Gastroesophageal sphincter (tissue), 4 donors: ENCODE results near the gene PHF11. TPM values are rescaled to one million over a fixed set of nuclear protein-coding genes. Genes with fewer than 3 reads are reported as not detected.

Experiments
- ATAC-seq: fragments of 150-250 bp; one replicate; pipeline ENCODE4 v1.9.1; 2016; ENCODE audit warnings: mild to moderate bottlenecking, moderate library complexity
- H3K27ac ChIP-seq, 4 donors: fragments of 200-600 bp; sonication (generic) in 3 of 4; 1 replicate in 3 of 4; 2 replicates in 1 of 4; pipeline ENCODE4 v1.5.1; 2016 to 2019
- H3K27me3 ChIP-seq: fragments of 200-600 bp; sonication (generic); one replicate; pipeline ENCODE4 v1.5.1; 2019
- H3K36me3 ChIP-seq, 2 donors: fragments of 200-600 bp; sonication (generic); one replicate each; pipeline ENCODE4 v1.5.1; 2019; ENCODE audit warnings: control low read depth in 1 of 2
- H3K4me1 ChIP-seq, 3 donors: fragments of 200-600 bp; sonication (generic); 1 replicate in 2 of 3; 2 replicates in 1 of 3; pipeline ENCODE4 v1.5.1; 2016 to 2019; ENCODE audit warnings: control low read depth in 2 of 3
- H3K4me3 ChIP-seq, 2 donors: fragments of 200-600 bp; sonication (generic); one replicate each; pipeline ENCODE4 v1.5.1; 2019; ENCODE audit warnings: mild to moderate bottlenecking in 1 of 2, moderate library complexity in 1 of 2
- H3K9me3 ChIP-seq, 3 donors: fragments of 200-600 bp; sonication (generic); one replicate each; pipeline ENCODE4 v1.5.1; 2017 to 2019; ENCODE audit warnings: control low read depth in 2 of 3
- CTCF ChIP-seq, 4 experiments: fragments of 200-600 bp in 2 of 4; fragments of 450-650 bp in 2 of 4; sonication (generic) in 1 of 4; IDR thresholded peaks; one replicate each; pipeline ENCODE4 v1.5.1; 2017 to 2019; ENCODE audit warnings: antibody characterized with exemption in 4 of 4, mild to moderate bottlenecking in 2 of 4, moderate library complexity in 2 of 4
- EP300 ChIP-seq: sonication (generic); formaldehyde crosslinking; IDR thresholded peaks from one replicate; pipeline ENCODE4 v1.6.1; 2017; ENCODE audit warnings: antibody characterized with exemption, mild to moderate bottlenecking
- POLR2A ChIP-seq, 2 donors: fragments of 450-650 bp; IDR thresholded peaks; one replicate each; pipeline ENCODE4 v1.6.1; 2017; ENCODE audit warnings: antibody characterized with exemption in 2 of 2, mild to moderate bottlenecking in 2 of 2, moderate library complexity in 1 of 2
- POLR2AphosphoS5 ChIP-seq: sonication (generic); formaldehyde crosslinking; IDR thresholded peaks from one replicate; pipeline ENCODE4 v1.6.1; 2017; ENCODE audit warnings: antibody characterized with exemption
- WGBS, 2 donors: methylation state at CpG; one replicate each; pipeline ENCODE4 v1.1.5; 2018; ENCODE audit warnings: low coverage in 1 of 2; 5-methylcytosine and 5-hydroxymethylcytosine counted together
- total RNA-seq, 4 donors: library from RNA; depleted of rRNA; stranded (reverse); fragments of >200 nt; gene quantifications; one replicate each; pipeline ENCODE4 v1.1.0, GENCODE V29; 2016

The PHF11 gene
- total RNA-seq, 4 donors from 2014 or later = 33.1 to 42.7 (median 38.7) TPM

- Histone ChIP-seq H3K4me3 (no peak overlapping the region), H3K9me3 (no peaks in the 10 kb centered on the region), H3K4me1 (peaks cover 0 to 11% (median 0%) of the 10 kb centered on the region in 3 donors), H3K27ac (no peak overlapping the region), H3K36me3 (peaks cover 0 to 27% of the 10 kb centered on the region in 2 donors), H3K27me3 (no peaks in the 10 kb centered on the region)
- no peak for TF ChIP-seq CTCF (IDR thresholded peaks at IDR 0.05)
- no peak for TF ChIP-seq POLR2AphosphoS5
- TF ChIP-seq POLR2A (IDR thresholded peaks at IDR 0.05) = no peak
- no peak for TF ChIP-seq EP300
- no peak for ATAC-seq
- WGBS, 2 donors = 86 to 92% methylated on average over 3 of the region's 5 CpGs
These were observed 71.7 kb downstream of the PHF11 start for GRCh38 chr13:49567491-49567890.

- 86 to 100% methylated on average over 1 of the region's 1 CpG for WGBS, 2 donors
- no peak for ATAC-seq
These were observed 74.4 kb downstream of the PHF11 start for GRCh38 chr13:49569993-49570689.

GRCh38 chr13:49571299-49572240 lies 75.8 kb downstream of the PHF11 start:
- ATAC-seq = no peak
- H3K27ac ChIP-seq = no peak overlapping the region
- WGBS, 2 donors = 87 to 95% methylated on average over 7 to 8 of the region's 8 CpGs
- H3K36me3 ChIP-seq = no peaks in the 10 kb centered on the region
- H3K4me1 ChIP-seq = peaks cover 0 to 16% (median 0%) of the 10 kb centered on the region in 3 donors
- H3K4me3 ChIP-seq = no peak overlapping the region
- H3K27me3 ChIP-seq = no peaks in the 10 kb centered on the region
- no peaks in the 10 kb centered on the region for H3K9me3 ChIP-seq
- TF ChIP-seq EP300 = no peak
- no peak for TF ChIP-seq CTCF (IDR thresholded peaks at IDR 0.05)
- no peak for TF ChIP-seq POLR2A (IDR thresholded peaks at IDR 0.05)
- no peak for TF ChIP-seq POLR2AphosphoS5

More at GRCh38 chr13:49569993-49570689, 74.4 kb downstream of the PHF11 start:
- Histone ChIP-seq H3K4me1 (peaks cover 0 to 11% (median 0%) of the 10 kb centered on the region in 3 donors), H3K4me3 (no peak overlapping the region), H3K9me3 (no peaks in the 10 kb centered on the region), H3K27ac (no peak overlapping the region), H3K27me3 (no peaks in the 10 kb centered on the region), H3K36me3 (peaks cover 0 to 11% of the 10 kb centered on the region in 2 donors)
- TF ChIP-seq EP300 (no peak), CTCF (IDR thresholded peaks at IDR 0.05) (no peak), POLR2AphosphoS5 (no peak), POLR2A (IDR thresholded peaks at IDR 0.05) (no peak)

Other genes with a start within 250 kb of the PHF11 start
- 1 to 10 TPM; 5.8 to 9.3 (median 6.7) TPM for gene CDADC1, start 248.0 kb upstream of the PHF11 start, total RNA-seq
- gene CAB39L, start 51.9 kb upstream of the PHF11 start, total RNA-seq = 100 to 1,000 TPM in 3 of 4 donors, 10 to 100 TPM in 1; 84.2 to 131 (median 114) TPM
- gene SETDB2, start 51.7 kb upstream of the PHF11 start, total RNA-seq = 10 to 100 TPM in 3 of 4 donors, 1 to 10 TPM in 1; 10.0 to 13.4 (median 10.6) TPM
- 10 to 100 TPM; 13.2 to 29.1 (median 20.1) TPM for gene RCBTB1, start 89.6 kb downstream of the PHF11 start, total RNA-seq
- under 1 TPM; 0.15 to 0.94 (median 0.68) TPM for gene ARL11, start 132.6 kb downstream of the PHF11 start, total RNA-seq
- 10 to 100 TPM; 37.6 to 81.7 (median 45.0) TPM for gene EBPL, start 195.5 kb downstream of the PHF11 start, total RNA-seq